ENCODE results near the gene NANOS2. TPM values are rescaled to one million over a fixed set of nuclear protein-coding genes. Genes with fewer than 3 reads are reported as not detected.

Gene NANOS2
- total and polyA plus RNA-seq, 2 of the 13 experiments (the other 11 are each of a cell fraction or from before 2014, with no cell fraction given), result not detected

GRCh38 chr19:45865269-45865948 is 49.2 kb downstream of the NANOS2 start (continued):
- TF ChIP-seq PRDM10 (CRISPR knock-in tag; IDR thresholded peaks at IDR 0.05; ENCODE audit: low read depth), result no peak
- no peak for TF ChIP-seq ZHX2 (IDR thresholded peaks at IDR 0.05; ENCODE audit: low read depth)
- no peak for TF ChIP-seq ZHX2 (CRISPR knock-in tag; IDR thresholded peaks at IDR 0.05; ENCODE audit: borderline replicate concordance)
- TF ChIP-seq ZNF331 (CRISPR knock-in tag; IDR thresholded peaks at IDR 0.05), result no peak
- TF ChIP-seq ARID4A (CRISPR knock-in tag; IDR thresholded peaks at IDR 0.05; ENCODE audit: borderline replicate concordance), result no peak
- TF ChIP-seq RBFOX2 (IDR thresholded peaks at IDR 0.05; ENCODE audit: low read depth, low read length), result peak; percentile 51; the same call in 1 of the 2 replicates
- TF ChIP-seq SRY (CRISPR knock-in tag; IDR thresholded peaks at IDR 0.05), result no peak
- 0 out of 2 replicates have a peak, but pooled peaks have one; percentile 20 for TF ChIP-seq EEA1 (CRISPR knock-in tag; IDR thresholded peaks at IDR 0.05; ENCODE audit: borderline replicate concordance)
- TF ChIP-seq ZNF883 (CRISPR knock-in tag; IDR thresholded peaks at IDR 0.05; ENCODE audit: not compliant biosample characterization), result no peak
- no peak for TF ChIP-seq TRAFD1 (CRISPR knock-in tag; IDR thresholded peaks at IDR 0.05; ENCODE audit: borderline replicate concordance)

All from HepG2 (cell line).